Middle frontal gyrus (tissue), 1 donor: ENCODE measurements around the gene PARD6B.
"Not testable (repeated sequence)": the region's sequence is repeated elsewhere in the genome, so short reads cannot be mapped to it uniquely, and the experiment has no call there.

Source experiments
- DNase-seq: peaks from one replicate; pipeline ENCODE4 v3.0.0-alpha.2; 2015; ENCODE audit warnings: low spot score; ENCODE audit errors: extremely low spot score

The PARD6B gene

DNA sequence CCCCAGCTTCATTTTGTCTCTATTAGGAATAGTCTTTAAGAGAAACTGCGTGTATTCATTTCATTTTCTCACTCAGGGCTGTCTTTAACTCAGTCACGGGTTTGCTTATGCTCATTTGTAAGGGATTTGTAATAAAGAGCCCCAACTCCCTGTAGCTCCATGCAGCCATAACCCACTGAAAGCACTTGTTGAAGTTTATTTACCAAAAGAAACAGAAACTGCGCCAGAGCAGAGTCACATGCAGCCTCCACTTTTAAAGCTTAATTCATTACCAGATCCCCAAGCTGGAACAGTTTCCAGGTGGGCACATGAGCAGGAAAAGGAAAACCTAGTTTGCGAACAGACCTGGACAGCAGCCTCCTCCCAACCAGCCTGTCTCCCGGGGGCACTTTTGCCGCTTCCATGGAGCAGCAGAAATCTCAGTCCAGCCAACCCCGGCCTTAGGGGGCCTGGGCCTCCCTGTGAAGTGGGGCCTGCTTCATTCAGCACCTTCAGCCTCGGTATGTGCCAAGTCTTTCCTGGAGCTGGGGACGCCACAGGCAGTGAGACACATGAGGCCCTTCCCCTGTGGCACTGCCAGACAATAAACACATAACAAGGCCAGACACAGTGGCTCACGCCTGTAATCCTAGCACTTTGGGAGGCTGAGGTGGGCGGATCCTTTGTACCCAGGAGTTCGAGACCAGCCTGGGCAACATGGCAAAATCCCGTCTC, 68.0 kb downstream of the PARD6B start:
- DNase-seq: no peak

DNA sequence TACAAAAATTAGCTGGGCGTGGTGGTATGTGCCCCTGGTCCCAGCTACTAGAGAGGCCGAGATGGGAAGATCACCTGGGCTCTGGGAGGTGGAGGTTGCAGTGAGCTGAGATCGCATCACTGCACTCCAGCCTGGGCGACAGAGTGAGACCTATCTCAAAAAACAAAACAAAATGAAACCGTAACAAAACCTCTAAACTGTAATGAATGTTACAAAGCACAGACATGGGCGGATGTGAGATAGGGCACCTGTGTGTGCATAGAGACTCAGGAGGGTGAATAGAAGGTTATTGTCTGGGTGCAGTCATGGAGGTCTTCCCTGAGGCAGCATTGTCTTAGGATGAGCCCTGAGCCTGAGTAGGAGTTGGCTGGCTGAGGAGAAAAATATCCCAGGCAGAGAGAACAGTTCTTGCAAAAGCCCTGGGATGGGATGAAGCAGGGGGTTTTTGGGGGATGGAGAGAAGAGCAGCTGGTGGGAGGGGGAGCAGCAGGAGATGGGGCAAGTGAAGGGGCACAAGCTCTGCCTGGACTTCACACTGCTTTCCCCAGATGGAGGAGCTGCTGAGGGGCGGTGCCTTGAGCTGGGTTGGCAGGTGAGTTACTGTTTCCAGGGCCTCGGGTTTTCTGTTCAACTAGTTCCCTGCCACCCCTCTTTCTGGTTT, 68.6 kb downstream of the PARD6B start:
- no peak for DNase-seq

DNA sequence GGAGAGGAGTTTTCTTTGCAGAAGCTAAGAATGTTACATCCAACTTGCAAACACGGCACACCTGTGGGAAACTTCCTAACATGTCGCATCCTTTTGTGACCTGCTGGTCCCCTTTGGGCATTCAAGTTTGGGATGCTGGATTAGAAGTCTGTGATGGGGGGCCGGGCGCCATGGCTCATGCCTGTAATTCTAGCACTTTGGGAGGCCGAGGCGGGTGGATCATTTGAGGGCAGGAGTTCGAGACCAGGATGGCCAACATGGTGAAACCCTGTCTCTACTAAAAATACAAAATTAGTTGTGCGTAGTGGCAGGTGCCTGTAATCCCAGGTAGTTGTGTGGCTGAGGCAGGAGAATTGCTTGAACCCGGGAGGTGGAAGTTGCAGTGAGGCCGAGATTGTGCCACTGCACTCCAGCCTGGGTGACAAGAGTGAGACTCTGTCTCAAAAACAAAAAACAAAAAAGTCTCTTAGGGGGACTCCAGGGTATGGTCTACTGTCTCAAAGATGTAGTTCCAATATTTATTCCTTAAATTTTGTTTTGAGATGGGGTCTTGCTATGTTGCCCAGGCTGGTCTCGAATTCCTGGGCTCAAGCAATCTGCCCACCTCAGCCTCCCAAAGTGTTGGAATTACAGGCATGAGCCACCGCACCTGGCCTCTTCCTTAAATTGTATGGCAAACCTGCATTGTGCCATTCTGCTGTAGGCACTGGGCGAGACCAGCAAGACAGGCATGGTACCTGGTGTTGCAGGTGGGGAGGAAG, 69.8 kb downstream of the PARD6B start:
- not testable (repeated sequence) for DNase-seq

DNA sequence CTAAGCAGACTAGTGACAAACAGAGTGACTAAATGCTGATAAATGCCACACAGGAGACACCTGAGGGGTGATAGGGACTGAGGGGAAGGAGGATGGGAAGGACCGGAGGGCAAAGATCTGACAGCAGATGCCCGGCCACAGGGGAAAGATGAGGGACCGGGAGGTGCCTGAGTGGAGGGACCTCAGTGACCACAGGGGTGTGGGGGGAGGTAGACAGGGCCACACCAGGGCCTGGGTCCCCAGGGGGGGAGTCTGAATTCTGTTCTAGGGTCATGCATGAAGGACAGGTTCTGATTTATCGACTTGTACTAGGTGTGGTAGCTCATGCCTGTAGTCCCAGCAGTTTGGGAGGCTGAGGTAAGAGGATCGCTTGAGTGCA, 70.4 kb downstream of the PARD6B start:
- no peak for DNase-seq

DNA sequence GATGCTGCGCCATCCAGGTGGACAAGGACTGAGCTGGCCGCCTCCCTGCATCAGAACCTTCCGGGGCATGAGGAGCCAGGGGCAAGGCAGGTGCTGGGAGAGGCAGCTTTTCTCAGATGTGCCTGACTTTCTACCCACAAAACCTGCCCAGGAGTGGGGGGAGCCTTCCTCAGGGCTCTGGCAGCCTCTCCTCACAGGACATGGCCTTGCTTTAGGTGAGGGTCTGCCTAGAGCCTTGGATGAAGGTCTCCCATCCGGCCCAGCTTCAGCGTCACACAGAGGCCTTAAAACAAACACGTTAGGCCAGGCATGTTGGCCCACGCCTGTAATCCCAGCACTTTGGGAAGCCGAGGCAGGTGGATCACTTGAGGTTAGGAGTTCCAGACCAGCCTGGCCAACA, 70.9 kb downstream of the PARD6B start:
- no peak for DNase-seq

DNA sequence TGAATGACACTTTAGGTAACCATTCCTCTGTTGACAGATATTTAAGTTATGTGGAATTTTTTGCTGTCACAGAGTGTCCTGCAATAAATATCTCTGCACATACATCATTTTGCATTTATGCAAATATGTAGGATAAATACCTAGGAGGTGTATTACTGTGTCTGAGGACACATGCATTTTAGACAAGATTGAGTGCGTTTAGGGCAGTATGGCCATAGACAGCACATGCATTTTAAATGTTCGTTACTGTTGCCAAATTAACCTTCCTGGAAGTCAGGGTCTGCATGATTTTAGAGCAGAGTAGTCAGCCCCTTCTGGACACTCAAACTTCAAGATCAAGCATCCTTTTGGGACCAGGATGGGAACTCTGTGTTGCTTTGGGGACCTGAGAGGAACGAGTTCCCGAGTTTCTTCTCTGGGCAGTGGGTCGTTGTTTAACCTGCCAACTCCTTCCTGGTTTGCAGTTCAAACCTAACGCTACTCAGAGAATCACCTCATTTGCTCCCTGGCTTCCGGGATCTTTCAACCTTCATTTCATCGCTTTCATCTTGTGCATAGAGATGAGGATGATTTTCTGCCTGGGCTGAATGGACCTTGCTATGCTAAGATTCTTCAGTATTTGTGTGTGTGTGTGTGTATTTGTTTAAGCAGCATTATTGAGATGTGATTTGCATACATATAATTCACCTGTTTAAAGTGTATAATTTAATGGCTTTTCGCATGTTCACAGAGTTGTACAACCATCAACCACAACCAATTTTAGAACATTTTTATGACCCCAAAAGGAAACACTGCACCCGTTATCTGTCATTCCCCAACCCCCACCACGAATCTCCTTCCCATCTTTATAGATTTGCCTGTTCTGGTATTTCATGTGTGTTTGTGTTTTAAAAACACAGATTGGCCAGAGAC, 73.3 kb downstream of the PARD6B start:
- no peak for DNase-seq

DNA sequence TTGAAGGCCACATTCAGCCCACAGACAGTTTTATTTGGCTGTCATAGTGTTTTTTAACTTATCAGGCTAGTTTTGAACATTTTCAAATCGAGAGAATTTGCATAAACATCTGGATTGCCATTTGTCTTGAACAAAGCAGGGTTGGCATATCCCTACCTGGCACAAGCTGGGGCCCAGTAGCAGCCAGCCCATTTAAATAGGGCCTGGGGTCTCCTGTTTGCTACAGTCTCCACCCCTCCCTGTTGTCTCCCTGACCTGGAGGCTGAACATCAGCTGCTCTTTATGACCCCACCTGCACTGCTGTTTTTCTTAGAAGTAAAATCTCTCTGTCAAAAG, 73.9 kb downstream of the PARD6B start:
- DNase-seq: no peak

DNA sequence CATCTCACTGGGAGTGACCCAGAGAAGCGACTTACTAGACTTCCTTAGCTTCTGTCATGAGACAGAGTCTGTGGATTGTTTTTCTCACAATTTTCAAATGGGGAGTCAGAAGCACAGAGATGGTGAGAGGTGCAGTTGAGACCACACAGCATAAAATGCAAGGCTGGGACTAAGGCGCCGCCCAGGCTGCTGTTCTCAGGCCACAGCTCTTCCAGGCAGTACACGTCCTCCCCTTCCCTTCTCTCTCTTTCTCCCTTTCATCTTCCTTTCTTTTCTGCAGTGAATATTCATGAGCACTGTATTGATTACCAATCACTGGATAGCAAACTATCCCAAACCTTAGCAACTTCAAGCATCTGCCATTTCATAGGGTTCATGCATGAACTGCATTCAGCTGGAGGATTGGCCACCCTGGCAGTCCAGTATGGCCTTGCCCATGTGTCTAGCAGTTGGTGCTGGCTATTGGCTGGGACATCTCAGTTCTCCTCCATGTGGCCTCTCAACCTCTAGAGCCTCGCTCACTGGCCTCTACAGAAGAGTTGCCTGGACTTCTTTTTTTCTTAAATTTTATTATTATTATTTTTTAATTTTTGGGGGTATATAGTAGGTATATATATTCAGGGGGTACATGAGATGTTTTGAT, 74.9 kb downstream of the PARD6B start:
- DNase-seq: no peak
